GM12892 (cell line): ENCODE measurements around the gene ZNF414.

ENCODE experiments used
- POLR2A ChIP-seq: IDR thresholded peaks from 2 replicates; pipeline ENCODE4 v1.6.1; 2011; ENCODE audit warnings: low read depth, low read length, control low read depth
- POLR2AphosphoS5 ChIP-seq: IDR thresholded peaks from 2 replicates; pipeline ENCODE4 v1.6.1; 2011; ENCODE audit warnings: low read depth, low read length, control low read depth

- TF ChIP-seq POLR2AphosphoS5, result no peak
- TF ChIP-seq POLR2A, result no peak
Measured at GRCh38 chr19:8482696-8483095, 31.3 kb downstream of the ZNF414 start.
